ENCODE data around the gene PRKCE.

The PRKCE gene

GRCh38 chr2:46150445-46150955, 499.0 kb downstream of the PRKCE start:
- no peaks in the 10 kb centered on the region for H3K27me3 Mint-ChIP-seq
- no peak for ATAC-seq
- peaks cover 50% of the 10 kb centered on the region for H3K36me3 Mint-ChIP-seq
- no peak overlapping the region for H3K27ac Mint-ChIP-seq
- no peaks in the 10 kb centered on the region for H3K4me1 Mint-ChIP-seq
- no peaks in the 10 kb centered on the region for H3K9me3 Mint-ChIP-seq
- no peak overlapping the region for H3K4me3 Mint-ChIP-seq

DNA sequence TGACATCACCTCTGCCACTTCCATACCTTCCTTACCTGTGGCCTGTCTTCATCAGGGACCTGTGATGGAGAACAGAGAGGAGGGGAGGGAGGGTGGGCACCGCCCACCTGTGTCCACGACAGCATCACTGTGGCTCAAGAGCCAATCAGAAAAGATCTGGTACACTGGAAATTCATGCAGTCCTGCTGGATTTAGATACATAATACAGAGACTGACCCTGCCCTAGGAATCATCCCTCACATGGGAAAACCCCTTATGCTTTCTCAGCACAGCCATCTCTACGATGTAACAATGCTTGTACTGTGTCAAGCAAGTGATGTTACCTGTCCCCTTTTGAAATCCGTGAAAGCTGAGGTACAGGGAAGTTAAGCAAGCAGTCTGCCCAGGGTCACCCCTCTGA, 500.1 kb downstream of the PRKCE start:
- H3K4me1 Mint-ChIP-seq, result no peaks in the 10 kb centered on the region
- no peak overlapping the region for H3K4me3 Mint-ChIP-seq
- ATAC-seq, result no peak
- H3K27ac Mint-ChIP-seq, result no peak overlapping the region
- H3K9me3 Mint-ChIP-seq, result no peaks in the 10 kb centered on the region
- peaks cover 54% of the 10 kb centered on the region for H3K36me3 Mint-ChIP-seq
- H3K27me3 Mint-ChIP-seq, result no peaks in the 10 kb centered on the region

- H3K9me3 Mint-ChIP-seq, result no peaks in the 10 kb centered on the region
- no peak overlapping the region for H3K4me3 Mint-ChIP-seq
- H3K27ac Mint-ChIP-seq, result no peak overlapping the region
- H3K4me1 Mint-ChIP-seq, result no peaks in the 10 kb centered on the region
- ATAC-seq, result no peak
- H3K36me3 Mint-ChIP-seq, result peaks cover 71% of the 10 kb centered on the region
- no peaks in the 10 kb centered on the region for H3K27me3 Mint-ChIP-seq
These were observed 502.7 kb downstream of the PRKCE start for GRCh38 chr2:46153996-46154753.

- no peak for ATAC-seq
- Mint-ChIP-seq H3K4me1 (peaks cover 7% of the 10 kb centered on the region), H3K27me3 (no peaks in the 10 kb centered on the region), H3K36me3 (peaks cover 90% of the 10 kb centered on the region), H3K4me3 (no peak overlapping the region), H3K9me3 (no peaks in the 10 kb centered on the region), H3K27ac (no peak overlapping the region)
These were observed 505.8 kb downstream of the PRKCE start for GRCh38 chr2:46157072-46157965.

DNA sequence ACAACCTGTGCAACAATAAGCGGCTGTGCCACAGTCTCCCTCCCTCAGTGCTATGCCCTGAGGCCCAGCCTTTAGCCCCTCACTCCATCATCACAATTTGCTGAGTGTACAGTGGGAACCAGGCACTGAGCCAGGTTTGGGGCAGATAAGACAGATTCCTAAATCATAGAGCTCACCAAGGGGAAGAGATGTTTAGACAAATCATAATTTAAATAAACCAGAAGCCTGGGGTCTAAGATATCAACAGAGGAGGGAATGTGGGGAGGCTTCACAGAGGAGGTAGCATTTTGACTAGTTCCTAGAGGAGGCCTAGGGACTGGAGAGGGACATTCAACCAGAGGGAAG, 506.5 kb downstream of the PRKCE start:
- ATAC-seq, result no peak
- peaks cover 7% of the 10 kb centered on the region for H3K4me1 Mint-ChIP-seq
- H3K4me3 Mint-ChIP-seq, result no peak overlapping the region
- H3K27ac Mint-ChIP-seq, result no peak overlapping the region
- no peaks in the 10 kb centered on the region for H3K9me3 Mint-ChIP-seq
- H3K36me3 Mint-ChIP-seq, result peaks cover 92% of the 10 kb centered on the region
- H3K27me3 Mint-ChIP-seq, result no peaks in the 10 kb centered on the region

DNA sequence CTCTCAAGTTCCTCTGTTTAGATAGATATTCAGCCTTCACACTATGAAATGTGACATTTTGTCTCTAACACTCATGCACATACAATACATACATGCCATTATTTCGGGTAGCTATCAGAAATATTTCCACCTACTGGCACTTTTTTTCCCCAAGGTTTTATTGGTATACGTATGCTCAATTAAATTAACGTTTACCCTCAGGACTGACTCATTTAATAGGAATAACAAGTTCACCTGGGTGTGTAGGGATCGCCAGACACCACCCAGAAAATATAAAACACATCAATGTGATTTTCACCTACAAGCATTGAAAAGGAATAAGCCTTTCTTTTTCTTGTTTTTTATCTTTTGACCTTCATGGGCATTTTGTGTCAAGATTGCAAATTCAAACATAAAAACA, 507.2 kb downstream of the PRKCE start:
- no peaks in the 10 kb centered on the region for H3K27me3 Mint-ChIP-seq
- no peak overlapping the region for H3K4me3 Mint-ChIP-seq
- H3K36me3 Mint-ChIP-seq, result peaks cover 92% of the 10 kb centered on the region
- no peak for ATAC-seq
- H3K27ac Mint-ChIP-seq, result no peak overlapping the region
- peaks cover 7% of the 10 kb centered on the region for H3K4me1 Mint-ChIP-seq
- no peaks in the 10 kb centered on the region for H3K9me3 Mint-ChIP-seq

- H3K4me1 Mint-ChIP-seq, result peaks cover 7% of the 10 kb centered on the region
- no peaks in the 10 kb centered on the region for H3K9me3 Mint-ChIP-seq
- H3K4me3 Mint-ChIP-seq, result no peak overlapping the region
- peaks cover 96% of the 10 kb centered on the region for H3K36me3 Mint-ChIP-seq
- H3K27ac Mint-ChIP-seq, result no peak overlapping the region
- ATAC-seq, result no peak
- H3K27me3 Mint-ChIP-seq, result no peaks in the 10 kb centered on the region
These were observed 508.9 kb downstream of the PRKCE start for GRCh38 chr2:46160326-46160725.

- Mint-ChIP-seq H3K4me3 (no peak overlapping the region), H3K36me3 (peaks cover 96% of the 10 kb centered on the region), H3K27ac (peak overlapping the region; percentile 16), H3K9me3 (no peaks in the 10 kb centered on the region), H3K4me1 (peaks cover 7% of the 10 kb centered on the region), H3K27me3 (no peaks in the 10 kb centered on the region)
- ATAC-seq, result no peak
These were observed 509.8 kb downstream of the PRKCE start for GRCh38 chr2:46161315-46161714.

- no peaks in the 10 kb centered on the region for H3K27me3 Mint-ChIP-seq
- no peak overlapping the region for H3K4me3 Mint-ChIP-seq
- no peak overlapping the region for H3K27ac Mint-ChIP-seq
- no peaks in the 10 kb centered on the region for H3K9me3 Mint-ChIP-seq
- no peak for ATAC-seq
- peaks cover 94% of the 10 kb centered on the region for H3K36me3 Mint-ChIP-seq
- H3K4me1 Mint-ChIP-seq, result peaks cover 7% of the 10 kb centered on the region
These were observed 510.4 kb downstream of the PRKCE start for GRCh38 chr2:46161911-46162310.

DNA sequence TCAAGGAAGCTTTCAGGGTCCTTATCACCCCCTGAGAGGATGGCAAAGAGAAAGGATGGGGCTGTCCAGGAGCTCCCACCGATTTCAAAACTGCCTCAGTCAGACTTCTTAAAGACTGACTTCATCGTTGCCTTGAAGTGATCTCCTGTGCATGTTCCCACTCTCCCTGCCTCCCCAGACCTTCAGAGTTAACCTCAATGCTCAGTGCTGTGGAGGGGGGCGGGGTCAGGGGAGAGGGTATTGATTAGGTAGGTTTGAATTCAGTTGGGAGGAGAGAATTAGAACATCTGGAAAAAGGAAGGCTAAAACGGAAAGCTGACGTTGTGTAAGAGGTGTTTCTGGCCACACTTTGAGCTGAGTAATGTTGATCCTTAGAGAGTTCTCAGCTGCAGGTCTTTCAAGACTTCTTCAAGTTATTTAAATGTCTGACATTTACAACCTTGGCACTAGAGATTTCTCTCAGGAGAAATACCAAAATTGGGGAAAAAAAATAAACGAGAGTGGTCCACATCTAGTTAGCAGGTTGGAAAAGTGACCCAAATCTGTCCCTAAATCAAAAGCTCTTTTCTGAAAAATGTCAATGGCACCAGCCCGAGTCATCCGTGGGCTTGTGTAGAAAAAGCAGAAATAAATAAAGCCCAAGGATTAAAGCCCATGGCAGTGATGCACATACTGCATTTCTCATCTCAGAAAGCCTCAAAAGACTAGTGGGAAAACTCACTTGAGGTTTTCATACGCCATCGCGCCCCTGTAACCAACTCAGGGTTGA, 511.0 kb downstream of the PRKCE start:
- no peak for ATAC-seq
- Mint-ChIP-seq H3K27ac (no peak overlapping the region), H3K4me3 (no peak overlapping the region), H3K27me3 (no peaks in the 10 kb centered on the region), H3K4me1 (peaks cover 7% of the 10 kb centered on the region), H3K9me3 (no peaks in the 10 kb centered on the region), H3K36me3 (peaks cover 88% of the 10 kb centered on the region)

DNA sequence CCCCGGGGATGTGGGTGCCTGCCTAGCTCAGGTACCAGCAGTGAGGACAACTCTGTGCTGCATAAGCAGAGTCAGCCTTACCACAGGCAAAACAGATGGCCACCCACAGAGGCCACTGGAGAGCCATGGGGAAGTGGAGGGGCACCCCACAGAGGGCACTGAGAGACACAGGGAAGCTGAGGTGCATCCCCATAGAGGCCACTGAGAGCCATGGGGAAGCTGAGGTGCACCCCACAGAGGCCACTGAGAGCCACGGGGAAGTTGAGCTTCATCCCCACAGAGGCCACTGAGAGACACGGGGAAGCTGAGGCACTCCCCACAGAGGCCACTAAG, 511.6 kb downstream of the PRKCE start:
- Mint-ChIP-seq H3K36me3 (peaks cover 83% of the 10 kb centered on the region), H3K27me3 (no peaks in the 10 kb centered on the region), H3K9me3 (no peaks in the 10 kb centered on the region), H3K27ac (no peak overlapping the region), H3K4me3 (no peak overlapping the region), H3K4me1 (peaks cover 7% of the 10 kb centered on the region)
- ATAC-seq, result no peak

GRCh38 chr2:46163804-46164528, 512.5 kb downstream of the PRKCE start:
- H3K27ac Mint-ChIP-seq, result no peak overlapping the region

DNA sequence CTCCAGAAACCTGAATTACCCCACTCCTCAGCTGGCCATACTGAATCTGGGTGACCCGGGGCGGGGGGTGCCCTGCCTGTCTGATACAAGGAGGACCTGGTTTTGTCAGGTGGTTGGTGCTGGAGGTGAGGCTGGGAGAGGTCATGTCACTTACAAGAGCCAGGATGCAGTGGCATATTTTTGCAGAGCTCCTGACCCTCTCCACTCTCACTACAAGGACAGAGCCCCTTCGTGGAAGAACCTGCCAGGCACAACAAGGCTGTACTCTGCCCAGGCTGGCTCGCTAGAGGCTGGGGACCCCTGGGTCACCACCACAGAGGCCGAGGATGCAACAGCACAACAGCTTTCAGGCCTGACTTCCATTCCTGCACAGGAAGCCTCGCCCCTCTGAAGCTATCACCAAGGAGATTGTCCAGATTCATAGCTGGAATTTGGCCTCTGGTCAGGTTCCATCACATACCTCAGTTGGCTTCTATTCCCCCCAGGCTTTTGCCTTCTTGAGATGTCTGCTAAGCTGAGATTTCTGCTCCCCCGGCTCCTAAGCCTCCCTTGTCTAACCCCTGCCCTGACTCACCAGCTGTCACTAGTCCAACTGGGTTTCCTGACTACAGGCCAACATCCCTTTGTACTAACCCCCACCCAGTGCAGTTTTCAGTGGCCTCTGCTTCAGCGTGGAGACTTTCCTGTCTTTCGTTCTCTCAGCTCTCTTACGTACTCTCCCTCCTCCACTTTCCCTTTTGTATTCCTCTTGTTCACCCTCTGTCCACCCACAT, 513.2 kb downstream of the PRKCE start:
- Mint-ChIP-seq H3K36me3 (peaks cover 66% of the 10 kb centered on the region), H3K27me3 (no peaks in the 10 kb centered on the region), H3K27ac (no peak overlapping the region), H3K4me1 (peaks cover 7% of the 10 kb centered on the region), H3K4me3 (no peak overlapping the region), H3K9me3 (no peaks in the 10 kb centered on the region)
- ATAC-seq, result no peak

More at GRCh38 chr2:46163804-46164528, 512.5 kb downstream of the PRKCE start:
- ATAC-seq, result no peak
- Mint-ChIP-seq H3K9me3 (no peaks in the 10 kb centered on the region), H3K4me3 (no peak overlapping the region), H3K27me3 (no peaks in the 10 kb centered on the region), H3K4me1 (peaks cover 7% of the 10 kb centered on the region), H3K36me3 (peaks cover 74% of the 10 kb centered on the region)

DNA sequence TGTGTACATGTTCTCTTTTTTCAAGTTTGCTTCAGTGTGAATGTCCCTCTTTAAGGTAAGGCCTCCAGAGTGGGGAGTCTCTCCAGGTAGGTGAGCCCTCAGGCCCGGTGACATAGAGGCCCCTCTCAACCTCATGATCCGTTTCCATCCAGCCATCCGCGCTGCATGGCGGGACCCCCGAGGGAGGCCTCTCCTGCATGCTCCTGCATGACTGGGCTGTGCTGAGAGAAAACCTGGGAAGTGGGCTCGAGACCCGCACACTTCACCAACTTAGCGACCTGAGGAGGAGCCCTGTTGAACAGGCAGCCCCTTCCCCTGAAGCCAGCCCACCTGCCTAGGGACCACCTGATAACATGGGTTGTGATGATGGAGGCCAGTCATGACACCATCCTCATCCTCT, 514.4 kb downstream of the PRKCE start:
- H3K27me3 Mint-ChIP-seq, result no peaks in the 10 kb centered on the region
- peaks cover 60% of the 10 kb centered on the region for H3K36me3 Mint-ChIP-seq
- no peak overlapping the region for H3K4me3 Mint-ChIP-seq
- no peaks in the 10 kb centered on the region for H3K9me3 Mint-ChIP-seq
- H3K27ac Mint-ChIP-seq, result no peak overlapping the region
- ATAC-seq, result no peak
- H3K4me1 Mint-ChIP-seq, result peaks cover 7% of the 10 kb centered on the region

Data from stimulated activated memory B cell treated with anti-CD40 and anti-IgM and Interleukin-4, amounts not matched to agents 10 μg/mL and 1 μg/mL and 100 μg/mL, for 72 hours (primary cell).